Measurements from ENCODE around the gene CNFN. TPM values are rescaled to one million over a fixed set of nuclear protein-coding genes. Genes with fewer than 3 reads are reported as not detected.

Gene CNFN
- total RNA-seq, 1 donor from 2014 or later: not detected

GRCh38 chr19:42370626-42371175, 19.4 kb downstream of the CNFN start:
- peak; percentile 10 for DNase-seq

DNA sequence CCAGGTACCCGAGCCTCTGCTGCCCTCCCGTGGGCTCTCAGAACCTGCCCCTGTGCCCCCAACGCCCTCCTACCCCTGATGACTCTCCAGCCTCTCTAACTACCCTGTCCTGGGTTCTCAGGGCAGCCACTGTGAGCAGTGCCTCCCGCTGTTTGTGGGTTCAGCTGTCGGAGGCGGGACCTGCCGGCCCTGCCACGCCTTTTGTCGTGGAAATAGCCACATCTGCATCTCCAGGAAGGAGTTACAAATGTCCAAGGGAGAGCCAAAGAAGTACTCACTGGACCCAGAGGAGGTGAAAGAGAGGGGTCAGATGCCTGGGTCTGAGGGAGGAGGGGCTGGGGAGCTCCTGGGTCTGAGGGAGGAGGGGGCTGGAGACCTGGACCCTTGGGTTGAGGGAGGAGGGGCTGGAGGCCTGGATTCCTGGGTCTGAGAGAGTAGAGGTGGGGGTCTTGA, 20.0 kb downstream of the CNFN start:
- DNase-seq: no peak

DNA sequence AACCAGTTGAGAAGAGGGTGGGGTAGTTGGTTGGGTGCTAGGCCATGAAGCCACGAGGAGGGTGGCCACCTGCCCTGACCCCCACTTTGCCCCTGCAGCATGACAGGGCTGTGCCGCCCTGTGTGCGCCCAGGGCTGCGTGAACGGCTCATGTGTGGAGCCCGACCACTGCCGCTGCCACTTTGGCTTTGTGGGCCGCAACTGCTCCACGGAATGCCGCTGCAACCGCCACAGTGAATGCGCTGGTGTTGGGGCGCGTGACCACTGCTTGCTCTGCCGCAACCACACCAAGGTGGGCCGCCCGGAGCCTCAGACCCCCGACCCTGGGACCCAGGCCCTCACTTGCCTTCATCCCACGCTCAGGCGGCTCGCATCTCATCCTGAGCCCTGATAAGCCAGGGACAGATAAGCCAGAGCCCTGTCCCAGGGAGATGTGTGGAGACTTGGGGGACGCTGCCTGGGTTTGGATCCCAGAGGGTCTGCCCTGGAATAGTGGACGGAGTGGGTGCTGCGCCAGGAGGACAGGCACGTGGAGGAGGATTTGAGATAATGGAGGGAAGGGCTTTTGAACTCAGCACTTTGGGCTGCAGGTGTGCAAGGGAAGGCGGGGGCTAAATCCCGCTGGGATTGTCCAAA, 20.5 kb downstream of the CNFN start:
- DNase-seq: no peak

GRCh38 chr19:42368765-42369164, 21.3 kb downstream of the CNFN start:
- no peak for DNase-seq

DNA sequence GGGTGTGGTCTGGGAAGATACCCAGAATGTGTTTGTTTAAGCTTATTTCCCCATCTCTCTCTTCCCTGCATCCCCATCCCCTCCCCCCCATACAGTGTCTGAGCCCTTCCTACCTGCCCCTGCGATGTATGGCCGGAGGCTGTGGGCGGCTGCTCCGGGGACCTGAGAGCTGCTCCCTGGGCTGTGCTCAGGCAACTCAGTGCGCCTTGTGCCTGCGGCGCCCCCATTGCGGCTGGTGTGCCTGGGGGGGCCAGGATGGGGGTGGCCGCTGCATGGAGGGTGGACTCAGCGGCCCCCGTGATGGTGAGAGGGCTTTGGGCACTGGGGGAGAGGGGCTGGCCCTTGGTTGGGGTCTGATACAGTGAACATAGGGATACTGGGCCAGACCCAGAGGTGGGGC, 21.7 kb downstream of the CNFN start:
- no peak for DNase-seq

DNA sequence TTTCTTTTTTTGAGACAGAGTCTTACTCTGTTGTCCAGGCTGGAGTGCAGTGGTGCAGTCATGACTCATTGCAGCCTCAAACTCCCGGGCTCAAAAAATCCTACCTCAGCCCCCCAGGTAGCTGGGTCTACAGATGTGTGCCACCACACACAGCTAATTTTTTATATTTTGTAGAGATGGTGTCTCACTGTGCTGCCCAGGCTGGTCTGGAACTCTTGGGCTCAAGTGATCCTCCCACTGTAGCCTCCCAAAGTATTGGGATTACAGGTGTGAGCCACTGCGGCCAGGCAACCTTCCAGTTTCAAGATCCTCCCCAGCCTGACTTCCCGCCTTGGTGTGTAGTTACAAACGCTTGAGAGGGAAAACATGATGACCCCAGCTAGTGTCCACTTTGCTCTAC, 22.2 kb downstream of the CNFN start:
- no peak for DNase-seq

DNA sequence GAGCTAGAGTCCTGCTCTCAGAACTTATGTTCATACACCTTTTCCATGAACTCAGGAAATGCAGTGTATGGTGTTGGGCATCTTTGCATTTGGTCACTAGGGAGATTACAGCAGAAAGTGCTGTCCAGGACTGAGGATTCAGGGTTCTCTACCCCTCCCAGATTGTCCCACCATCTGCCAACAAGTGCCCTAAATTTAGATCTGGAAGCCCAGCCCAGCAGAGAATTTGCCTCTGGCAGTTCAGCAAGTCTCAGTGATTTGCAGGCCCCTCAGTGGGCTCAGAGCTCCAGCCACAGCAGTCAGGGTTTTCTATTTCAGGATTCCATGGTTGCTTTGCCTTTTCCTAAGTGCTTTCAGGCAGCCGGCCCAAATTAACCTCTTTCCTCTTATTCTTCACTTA, 23.4 kb downstream of the CNFN start:
- DNase-seq: no peak

DNA sequence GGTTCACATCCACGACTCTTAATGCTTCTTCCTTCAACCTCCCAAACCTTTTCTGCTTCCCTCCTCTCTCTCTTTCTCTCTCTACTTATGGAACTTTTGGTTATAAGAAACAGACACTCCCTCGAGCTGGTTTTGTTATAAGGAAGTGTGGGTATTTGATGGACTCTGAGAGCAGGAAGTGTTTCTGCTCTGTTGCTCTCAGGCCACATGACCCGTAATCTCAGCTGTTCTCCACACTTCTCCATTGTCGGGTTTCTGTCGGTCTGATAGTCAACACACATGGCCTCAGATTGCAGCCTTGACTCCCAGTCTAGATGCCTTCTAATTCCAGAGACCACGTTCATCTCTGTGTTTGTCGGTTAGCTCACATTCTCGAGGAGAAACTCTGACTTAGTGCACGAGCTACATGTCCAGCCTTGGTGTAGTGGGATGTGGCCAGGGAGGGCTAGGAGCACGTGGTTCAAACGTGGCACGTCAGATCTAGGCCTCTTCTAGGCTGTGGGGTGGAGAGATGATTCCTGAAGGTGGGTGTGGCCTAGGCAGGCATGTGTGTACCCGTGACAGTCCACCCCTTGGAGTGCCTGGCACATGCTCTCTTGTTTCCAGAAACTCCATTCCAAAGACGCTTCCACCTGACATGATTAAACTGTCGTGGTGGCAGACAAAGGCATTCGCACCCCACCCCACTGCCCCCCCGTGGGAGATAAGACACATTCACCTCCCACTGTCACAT, 26.3 kb downstream of the CNFN start:
- no peak for DNase-seq

DNA sequence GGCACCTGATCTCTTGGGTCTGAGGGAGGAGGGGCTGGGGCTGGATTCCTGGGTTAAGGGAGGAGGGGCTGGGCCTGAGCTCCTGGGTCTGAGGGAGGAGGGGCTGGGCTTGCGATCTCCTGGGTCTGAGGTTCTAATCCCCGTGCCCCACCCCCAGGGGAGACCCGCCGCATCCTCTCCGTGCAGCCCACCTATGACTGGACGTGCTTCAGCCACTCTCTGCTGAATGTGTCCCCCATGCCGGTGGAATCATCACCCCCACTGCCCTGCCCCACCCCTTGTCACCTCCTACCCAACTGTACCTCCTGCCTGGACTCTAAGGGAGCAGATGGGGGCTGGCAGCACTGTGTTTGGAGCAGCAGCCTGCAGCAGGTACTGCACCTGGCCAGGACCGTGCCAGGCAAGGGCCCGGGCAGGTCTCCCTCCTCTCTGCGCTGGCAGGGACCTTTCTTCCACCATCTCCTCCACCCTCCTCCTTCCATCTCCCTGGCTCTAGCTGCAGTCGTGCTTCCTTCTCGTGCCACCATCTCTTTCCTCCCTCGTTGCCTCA, 27.1 kb downstream of the CNFN start:
- no peak for DNase-seq

DNA sequence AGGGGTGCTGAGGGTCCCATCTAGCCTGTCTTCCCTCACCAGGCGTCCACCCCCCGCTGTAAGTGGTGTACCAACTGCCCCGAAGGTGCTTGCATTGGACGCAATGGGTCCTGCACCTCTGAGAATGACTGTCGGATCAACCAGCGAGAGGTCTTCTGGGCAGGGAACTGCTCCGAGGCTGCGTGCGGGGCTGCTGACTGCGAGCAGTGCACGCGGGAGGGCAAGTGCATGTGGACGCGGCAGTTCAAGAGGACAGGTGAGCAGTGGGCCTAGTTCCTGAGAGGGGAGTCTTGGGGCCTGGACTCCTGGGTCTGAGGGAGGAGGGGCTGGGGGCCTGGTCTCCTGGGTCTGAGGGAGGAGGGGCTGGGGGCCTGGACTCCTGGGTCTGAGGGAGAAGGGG, 27.8 kb downstream of the CNFN start:
- no peak for DNase-seq

DNA sequence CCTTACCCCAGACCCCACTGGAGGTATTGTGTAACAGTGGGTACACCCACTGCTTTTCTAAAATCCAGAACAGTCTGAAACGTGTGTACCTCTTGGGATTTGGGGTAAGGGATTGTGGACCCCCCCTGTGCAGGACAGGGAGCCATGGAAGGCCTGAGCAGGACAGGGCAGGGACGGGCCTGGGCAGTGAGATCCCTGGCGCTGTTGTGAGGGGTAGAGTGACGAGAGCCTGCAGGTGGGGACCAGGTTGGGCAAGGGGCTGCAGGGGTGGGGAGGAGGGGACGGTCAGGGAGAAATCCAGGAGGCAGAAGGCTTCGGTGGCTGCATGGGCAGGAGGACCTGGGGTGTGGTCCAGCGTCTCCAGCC, 28.6 kb downstream of the CNFN start:
- no peak for DNase-seq

GRCh38 chr19:42360787-42361544, 29.1 kb downstream of the CNFN start:
- no peak for DNase-seq

DNA sequence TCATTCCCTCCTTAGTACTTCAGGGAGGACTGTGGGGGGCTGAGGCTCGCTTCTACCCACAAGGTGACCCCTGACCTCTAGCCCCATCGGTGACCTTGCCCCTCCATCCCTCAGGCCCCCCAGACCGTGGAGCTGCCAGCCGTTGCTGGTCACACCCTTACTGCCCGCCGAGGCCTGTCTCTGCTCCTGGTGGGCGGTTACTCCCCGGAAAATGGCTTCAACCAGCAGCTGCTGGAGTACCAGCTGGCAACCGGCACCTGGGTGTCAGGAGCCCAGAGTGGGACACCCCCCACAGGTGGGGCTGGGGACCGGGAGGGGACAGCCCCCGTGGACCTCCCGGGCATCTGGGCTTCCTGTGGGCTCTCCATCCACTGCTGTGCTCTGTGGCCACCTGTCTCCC, 32.8 kb downstream of the CNFN start:
- no peak for DNase-seq

DNA sequence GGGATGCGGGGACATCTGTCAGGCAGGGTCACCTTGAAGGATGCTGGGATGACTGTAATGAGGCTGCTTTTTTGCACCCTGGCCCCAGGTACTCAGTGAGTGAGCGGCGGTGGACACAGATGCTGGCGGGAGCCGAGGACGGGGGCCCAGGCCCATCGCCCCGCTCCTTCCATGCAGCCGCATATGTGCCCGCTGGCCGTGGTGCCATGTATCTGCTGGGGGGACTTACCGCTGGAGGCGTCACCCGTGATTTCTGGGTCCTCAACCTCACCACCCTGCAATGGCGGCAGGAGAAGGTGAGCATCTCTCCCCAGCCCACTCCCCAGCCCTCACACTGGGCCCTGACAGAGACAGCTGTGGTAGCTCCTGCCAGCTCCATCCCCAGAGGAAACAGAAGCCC, 33.4 kb downstream of the CNFN start:
- no peak for DNase-seq

GRCh38 chr19:42355896-42356295, 34.2 kb downstream of the CNFN start:
- no peak for DNase-seq

DNA sequence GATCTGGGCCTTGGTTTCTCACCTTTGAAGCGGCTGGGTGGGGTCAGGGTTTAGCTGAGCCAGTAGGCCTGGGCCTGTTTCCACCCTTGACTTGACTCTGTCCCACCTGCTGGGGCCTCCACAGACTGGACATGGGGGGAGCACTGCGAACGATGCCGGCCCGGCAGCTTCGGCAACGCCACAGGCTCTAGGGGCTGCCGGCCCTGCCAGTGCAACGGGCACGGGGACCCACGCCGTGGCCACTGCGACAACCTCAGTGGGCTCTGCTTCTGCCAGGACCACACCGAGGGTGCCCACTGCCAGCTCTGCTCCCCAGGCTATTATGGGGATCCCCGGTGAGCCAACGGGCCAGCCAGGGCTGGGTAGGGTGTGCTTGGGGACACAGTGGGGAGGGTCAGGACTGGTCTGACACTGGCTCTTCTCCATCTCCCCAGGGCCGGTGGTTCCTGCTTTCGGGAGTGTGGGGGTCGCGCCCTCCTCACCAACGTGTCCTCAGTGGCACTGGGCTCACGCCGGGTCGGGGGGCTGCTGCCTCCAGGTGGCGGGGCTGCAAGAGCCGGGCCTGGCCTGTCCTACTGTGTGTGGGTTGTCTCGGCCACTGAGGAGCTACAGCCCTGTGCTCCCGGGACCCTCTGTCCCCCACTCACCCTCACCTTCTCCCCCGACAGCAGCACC, 36.6 kb downstream of the CNFN start:
- no peak for DNase-seq

DNA sequence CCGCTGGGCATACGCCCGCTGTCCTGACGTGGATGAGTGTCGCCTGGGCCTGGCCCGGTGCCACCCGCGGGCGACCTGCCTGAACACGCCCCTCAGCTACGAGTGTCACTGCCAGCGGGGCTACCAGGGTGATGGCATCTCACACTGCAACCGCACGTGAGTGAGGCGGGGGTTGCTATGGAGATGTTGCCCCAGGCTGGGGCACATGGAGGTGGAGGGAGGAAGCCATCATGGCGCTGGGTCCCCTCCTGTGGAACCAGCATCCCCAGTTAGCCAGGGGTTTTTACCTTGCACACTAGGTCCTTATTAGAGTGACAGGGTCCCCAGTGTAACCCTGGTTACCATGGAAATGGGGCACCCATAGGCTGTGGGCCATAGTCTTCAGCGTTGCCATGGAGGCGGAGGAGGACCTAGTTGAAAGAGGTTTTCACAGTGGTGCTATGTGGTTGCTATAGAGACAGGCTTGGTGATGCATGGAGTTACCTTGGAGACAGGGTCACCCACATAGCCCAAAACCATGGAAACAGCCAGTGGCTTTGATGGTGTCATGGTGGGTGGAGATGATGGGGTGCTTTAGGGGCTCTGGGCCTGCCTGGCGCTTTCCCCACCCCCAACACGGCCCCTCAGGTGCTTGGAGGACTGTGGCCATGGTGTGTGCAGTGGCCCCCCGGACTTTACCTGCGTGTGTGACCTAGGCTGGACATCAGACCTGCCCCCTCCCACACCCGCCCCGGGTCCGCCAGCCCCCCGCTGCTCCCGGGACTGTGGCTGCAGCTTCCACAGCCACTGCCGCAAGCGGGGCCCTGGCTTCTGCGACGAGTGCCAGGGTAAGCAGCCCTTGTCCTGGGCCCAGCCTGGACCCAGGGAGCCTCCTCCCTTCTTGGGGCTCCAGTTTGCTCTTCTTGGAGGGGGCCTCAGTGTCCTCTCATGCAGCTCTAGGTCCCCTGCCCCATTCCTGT, 37.5 kb downstream of the CNFN start:
- no peak for DNase-seq

- DNase-seq: no peak
These were observed 38.9 kb downstream of the CNFN start for GRCh38 chr19:42351079-42351735.

- DNase-seq: no peak
These were observed 39.7 kb downstream of the CNFN start for GRCh38 chr19:42350417-42350816.

GRCh38 chr19:42349378-42350107, 40.6 kb downstream of the CNFN start:
- no peak for DNase-seq
